GM18870 (cell line): Measurements from ENCODE around the gene RBMS1.

Experiments
- ATAC-seq: cut with Tn5 transposase; IDR thresholded peaks from one replicate; pipeline ENCODE4 v1.9.1; 2021; ENCODE audit warnings: moderate library complexity; ENCODE audit not compliant: unreplicated experiment

Gene RBMS1

DNA sequence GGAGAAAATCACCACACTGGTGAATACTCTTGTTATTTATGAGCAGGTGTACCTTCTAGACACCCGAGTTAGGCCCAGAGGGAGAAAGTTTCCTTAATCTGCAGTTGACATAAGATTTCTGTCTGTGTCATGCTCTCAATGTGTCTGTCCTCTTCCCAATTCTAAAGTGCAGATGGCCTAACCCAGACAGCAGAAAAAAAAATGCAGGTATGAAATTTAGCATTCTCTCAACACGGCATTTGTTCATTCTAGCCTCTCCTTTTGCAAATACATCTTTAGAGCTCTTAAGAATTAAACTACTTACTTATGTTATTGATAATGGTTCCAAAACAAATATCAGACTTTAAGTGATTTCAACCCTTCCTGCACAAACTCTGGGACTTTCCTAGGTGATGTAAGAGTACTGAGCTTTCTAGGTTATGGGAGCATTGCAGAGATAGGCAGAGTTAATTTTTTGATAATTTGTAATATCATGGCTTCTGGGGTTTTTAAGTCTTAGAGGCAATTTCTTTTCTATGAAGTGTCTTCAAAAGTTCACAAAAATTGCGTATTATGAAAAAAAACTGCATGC lies 260.6 kb downstream of the RBMS1 start:
- no peak for ATAC-seq

DNA sequence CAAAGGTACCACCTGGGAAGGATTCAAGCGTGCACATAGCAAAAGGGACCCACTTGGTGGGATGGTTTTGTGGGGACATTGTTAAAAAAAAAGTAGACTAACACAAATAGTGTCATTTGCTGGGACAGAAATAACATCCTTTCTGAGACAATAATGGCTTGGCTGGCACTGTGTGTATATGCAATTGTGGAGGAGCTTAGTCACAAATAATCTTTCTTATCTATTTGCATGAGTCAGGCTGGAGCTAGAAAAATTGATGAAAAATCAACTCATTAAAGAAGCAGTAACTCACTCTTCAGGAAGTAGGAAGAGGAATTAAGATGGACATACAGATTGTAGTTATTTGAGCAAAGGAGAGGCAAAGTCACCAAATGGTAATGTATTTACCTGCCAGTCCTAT lies 264.0 kb downstream of the RBMS1 start:
- no peak for ATAC-seq

DNA sequence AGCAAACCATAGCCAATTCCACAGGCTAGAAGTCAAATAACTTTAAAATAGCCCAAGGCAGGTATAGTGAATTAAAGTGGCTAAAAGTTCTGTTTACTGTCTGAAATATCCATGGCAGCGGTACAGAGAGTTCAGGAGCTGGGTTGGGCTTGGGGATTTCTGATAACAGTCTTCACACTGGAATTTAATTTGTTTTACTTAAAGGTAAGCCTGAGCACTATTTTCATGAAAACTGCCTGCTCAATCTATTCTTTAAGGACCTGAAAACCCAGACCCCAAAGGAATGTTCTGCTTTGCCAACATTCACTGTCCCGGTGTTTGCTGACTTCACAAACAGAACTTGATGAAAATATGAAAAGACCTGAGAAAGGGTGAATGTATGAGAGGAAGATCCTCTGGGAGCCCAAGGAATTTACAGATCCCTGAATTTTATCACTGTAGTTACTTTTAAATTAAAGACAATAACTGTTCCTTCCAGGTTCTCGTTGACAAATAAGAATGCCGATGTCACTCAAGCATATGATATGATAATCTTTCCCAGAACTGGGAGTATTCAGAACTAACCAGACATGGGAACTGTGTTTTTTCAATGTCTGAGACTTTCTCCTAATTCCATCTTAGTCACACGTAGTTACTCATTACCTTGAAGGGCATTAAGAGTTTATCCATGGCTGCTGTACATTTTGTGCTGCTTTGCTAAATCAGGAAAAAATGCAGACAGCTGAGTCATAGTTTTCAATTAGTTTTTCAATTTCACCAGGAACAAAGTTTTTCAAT lies 265.3 kb downstream of the RBMS1 start:
- no peak for ATAC-seq

DNA sequence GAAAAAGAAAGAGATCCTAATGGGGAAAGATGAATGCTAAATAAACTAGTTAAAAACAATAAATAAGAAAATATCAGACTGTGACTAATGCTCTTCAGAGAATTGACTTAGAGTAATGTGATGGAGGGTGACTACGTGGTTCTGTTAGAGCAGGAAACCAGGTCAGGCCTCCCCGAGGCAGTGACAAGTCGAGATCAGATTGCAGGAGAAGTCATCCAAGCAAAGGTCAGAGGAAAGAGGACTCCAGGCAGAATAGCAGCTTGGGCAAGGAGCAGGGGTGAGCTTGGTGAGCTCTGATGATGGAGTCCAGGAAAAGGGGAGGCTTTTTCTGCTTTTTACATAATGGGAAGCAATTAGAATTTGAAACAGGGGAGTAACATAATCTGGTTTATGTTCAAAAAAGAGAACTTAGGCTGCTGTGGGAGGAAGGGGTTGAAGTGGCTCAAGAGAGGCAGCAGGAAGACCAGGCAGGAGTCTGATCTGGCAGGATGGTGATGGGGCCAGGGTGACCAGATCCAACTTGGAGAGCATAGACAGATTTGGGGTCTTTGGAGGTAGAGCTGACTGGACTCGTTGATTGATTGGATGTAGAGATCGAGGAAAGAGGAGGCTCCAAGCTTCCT lies 266.2 kb downstream of the RBMS1 start:
- ATAC-seq: no peak

DNA sequence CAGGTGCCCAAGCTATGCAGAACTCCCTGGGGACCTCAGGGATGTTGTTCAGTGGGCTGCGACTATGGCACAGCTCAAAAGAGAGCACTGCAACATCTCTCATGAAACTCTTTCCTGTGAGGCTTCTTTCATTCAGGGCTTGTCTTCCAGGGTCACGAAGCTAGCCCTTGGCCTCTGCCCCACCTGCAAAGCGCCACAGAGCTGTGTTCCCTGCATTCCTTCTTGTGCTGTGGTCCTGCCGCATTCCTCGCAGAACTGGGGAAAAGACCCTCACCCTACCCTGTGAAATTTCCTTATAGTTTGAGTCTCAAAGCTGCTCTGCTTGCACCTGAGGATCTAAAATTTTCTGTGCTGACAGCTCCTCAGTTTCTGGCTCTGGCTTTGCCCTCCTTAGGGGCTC lies 267.2 kb downstream of the RBMS1 start:
- no peak for ATAC-seq

DNA sequence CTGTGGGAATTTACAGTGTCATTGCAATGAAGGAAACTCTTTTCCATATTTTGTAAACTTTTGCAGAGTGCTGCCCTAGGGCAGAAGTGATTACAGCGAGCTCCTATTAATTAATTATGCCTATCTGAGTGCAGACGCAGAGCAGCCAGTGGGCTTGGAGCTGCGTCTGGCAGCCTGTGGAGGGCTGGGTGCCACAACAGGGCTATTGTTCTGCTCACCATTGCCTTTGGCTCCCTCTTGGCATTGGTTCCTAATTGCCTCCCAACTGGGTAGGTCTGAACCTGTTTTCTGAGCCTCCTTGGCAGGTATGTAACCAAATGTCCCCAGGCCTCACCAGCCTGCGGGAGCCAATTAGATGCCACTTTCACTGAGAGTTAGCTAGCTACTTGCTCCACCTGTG lies 267.9 kb downstream of the RBMS1 start:
- ATAC-seq: no peak

DNA sequence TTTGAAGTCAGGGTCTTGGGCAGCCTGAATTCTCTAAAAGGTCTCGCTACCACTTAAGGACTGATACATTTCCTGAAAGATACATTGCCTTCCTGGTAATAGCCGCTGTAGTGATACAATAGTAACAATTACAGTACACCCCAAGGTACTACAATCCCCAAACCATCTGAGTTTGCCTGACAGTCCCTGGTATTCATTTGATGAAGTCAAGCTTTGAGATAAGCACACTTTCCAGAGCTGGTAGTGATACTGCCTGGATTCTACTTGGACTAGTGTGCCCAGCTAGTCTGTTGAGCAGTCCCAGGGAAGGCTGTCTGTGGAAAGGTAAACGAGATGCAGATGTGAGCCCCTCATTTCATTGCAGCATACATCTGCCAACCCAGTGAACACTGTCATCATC lies 269.1 kb downstream of the RBMS1 start:
- peak; percentile 6 for ATAC-seq

DNA sequence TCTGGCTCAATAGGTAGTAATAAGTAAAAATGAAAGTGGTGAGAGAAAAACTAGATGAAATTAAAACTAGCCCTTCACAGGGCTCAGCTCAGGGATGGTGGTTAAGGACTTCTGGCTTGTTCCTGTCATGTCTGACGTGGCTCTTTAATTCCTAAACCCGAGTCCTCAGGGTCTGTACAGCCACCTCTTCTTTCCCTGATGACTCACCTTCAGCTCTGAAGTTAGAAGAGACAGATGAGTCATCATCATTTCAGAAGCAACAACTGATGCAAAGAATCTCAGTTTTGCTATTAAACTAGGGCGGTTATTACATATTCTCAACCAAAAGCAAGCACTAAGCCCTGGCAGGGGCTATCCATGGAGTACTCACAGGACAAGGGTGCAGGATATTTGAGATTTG lies 269.5 kb downstream of the RBMS1 start:
- peak; percentile 95 for ATAC-seq

DNA sequence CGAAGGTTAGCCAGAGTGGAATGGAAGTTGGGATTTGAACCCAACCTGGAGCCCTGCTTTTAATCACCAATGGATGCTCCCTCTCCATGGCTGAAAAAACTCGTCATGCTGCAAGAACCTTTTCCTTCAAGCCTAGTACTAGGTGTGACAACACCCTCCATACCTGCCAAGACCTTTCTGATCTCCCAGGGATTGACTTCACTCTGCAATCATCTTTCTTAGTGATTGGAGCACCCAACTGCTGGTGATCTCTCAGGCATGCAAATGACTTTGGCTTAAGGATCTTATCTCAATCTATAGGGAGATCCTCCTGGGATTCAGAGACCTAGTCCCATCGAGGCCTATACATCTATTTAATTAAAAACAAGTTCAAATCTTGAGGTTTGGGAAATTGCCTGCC lies 270.0 kb downstream of the RBMS1 start:
- no peak for ATAC-seq

DNA sequence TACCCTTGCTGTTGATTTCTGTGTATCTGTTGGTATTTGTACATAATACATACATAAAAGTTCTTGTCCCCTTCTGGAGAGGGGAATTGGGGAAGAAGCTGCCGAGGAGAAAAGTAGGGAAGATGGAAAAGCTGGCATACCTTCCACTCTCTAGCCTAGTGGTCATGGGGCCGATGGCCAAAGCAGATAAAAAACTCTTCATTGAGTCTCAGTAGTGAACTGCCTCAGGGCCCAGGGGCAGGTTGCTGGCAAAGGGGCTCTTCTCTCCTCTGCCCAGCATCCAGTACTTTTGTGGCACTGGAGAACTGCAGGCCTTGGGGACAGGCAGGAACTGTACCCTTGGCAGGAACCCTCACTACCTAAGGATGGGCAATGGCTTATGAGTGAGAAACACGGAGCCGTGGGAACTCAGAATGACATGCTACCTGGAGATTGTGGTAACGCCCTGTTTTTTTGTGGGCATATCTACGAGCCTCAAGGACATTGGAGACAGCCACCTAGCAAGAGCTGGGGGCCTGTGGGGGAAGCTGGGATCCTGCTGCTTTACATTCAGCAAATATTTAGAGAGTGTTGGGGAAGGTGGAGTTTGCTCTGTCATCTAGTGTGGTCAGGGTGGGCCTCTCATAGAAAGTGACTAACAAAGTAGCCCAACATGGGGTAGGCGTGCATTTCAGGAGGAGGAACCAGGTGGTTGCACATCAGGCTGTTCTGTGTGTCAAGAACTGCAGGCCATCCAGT lies 270.9 kb downstream of the RBMS1 start:
- no peak for ATAC-seq
